ENCODE data around the gene DGKG. TPM values are rescaled to one million over a fixed set of nuclear protein-coding genes. Genes with fewer than 3 reads are reported as not detected.

DGKG gene
- total RNA-seq, 1 donor from 2014 or later, result 5.7 TPM

DNA sequence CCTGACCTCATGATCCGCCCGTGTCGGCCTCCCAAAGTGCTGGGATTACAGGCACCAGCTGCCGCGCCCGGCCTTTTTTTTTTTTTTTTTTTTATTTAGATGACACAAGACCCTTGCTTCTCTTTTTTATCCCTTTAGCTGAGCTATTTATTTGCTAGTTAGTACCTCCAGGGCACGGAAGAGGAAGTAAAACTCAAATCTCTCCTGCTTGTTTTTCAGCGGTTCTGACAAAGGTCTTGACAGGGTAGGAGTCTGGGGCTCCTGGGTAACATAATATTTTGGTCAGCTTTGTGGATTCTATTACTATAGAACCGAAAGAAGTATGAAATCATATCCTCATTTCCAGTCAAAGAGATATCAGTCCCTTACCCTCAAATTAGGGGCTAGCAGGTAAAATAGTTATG, 209.1 kb downstream of the DGKG start:
- DNase-seq (no peak), ATAC-seq (peak; percentile 70 to 84)
- no peaks in the 10 kb centered on the region for H3K27me3 ChIP-seq (ENCODE audit: low read depth)
- no peaks in the 10 kb centered on the region for H3K4me1 ChIP-seq
- no peaks in the 10 kb centered on the region for H3K36me3 ChIP-seq
- no peak overlapping the region for H3K4me3 ChIP-seq
- H3K9me3 ChIP-seq, result no peaks in the 10 kb centered on the region
- TF ChIP-seq, protein P1, sequence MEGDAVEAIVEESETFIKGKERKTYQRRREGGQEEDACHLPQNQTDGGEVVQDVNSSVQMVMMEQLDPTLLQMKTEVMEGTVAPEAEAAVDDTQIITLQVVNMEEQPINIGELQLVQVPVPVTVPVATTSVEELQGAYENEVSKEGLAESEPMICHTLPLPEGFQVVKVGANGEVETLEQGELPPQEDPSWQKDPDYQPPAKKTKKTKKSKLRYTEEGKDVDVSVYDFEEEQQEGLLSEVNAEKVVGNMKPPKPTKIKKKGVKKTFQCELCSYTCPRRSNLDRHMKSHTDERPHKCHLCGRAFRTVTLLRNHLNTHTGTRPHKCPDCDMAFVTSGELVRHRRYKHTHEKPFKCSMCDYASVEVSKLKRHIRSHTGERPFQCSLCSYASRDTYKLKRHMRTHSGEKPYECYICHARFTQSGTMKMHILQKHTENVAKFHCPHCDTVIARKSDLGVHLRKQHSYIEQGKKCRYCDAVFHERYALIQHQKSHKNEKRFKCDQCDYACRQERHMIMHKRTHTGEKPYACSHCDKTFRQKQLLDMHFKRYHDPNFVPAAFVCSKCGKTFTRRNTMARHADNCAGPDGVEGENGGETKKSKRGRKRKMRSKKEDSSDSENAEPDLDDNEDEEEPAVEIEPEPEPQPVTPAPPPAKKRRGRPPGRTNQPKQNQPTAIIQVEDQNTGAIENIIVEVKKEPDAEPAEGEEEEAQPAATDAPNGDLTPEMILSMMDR (IDR thresholded peaks at IDR 0.05), result no peak
- H3K27ac ChIP-seq, result no peak overlapping the region
- intact Hi-C loops (cut with DNase I), result no loop called here

DNA sequence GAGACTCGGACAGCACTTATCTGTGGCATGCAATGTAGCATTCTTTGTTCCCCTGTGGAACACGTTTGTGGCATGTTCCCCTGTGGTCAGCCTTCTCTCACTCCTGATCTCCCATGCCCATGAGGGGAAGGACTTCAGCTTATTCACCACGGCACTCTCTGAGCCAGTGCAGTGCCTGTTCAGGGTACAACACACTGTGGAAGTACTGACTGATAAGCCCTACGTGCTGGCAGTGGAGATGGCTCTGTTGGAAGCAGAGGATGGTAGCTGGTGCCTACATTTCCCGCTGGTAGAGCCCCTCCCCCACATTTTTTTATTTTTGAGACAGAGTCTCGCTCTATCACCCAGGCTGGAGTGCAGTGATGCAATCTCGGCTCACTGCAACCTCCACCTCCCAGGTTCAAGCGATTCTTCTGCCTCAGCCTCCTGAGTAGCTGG, 209.7 kb downstream of the DGKG start:
- no peaks in the 10 kb centered on the region for H3K4me1 ChIP-seq
- no peaks in the 10 kb centered on the region for H3K27me3 ChIP-seq (ENCODE audit: low read depth)
- ATAC-seq (peak; percentile 34 to 41), DNase-seq (no peak)
- H3K9me3 ChIP-seq, result no peaks in the 10 kb centered on the region
- no peak overlapping the region for H3K4me3 ChIP-seq
- H3K36me3 ChIP-seq, result no peaks in the 10 kb centered on the region
- intact Hi-C loops (cut with DNase I), result no loop called here
- H3K27ac ChIP-seq, result no peak overlapping the region
- TF ChIP-seq, protein P1 (IDR thresholded peaks at IDR 0.05), result no peak

DNA sequence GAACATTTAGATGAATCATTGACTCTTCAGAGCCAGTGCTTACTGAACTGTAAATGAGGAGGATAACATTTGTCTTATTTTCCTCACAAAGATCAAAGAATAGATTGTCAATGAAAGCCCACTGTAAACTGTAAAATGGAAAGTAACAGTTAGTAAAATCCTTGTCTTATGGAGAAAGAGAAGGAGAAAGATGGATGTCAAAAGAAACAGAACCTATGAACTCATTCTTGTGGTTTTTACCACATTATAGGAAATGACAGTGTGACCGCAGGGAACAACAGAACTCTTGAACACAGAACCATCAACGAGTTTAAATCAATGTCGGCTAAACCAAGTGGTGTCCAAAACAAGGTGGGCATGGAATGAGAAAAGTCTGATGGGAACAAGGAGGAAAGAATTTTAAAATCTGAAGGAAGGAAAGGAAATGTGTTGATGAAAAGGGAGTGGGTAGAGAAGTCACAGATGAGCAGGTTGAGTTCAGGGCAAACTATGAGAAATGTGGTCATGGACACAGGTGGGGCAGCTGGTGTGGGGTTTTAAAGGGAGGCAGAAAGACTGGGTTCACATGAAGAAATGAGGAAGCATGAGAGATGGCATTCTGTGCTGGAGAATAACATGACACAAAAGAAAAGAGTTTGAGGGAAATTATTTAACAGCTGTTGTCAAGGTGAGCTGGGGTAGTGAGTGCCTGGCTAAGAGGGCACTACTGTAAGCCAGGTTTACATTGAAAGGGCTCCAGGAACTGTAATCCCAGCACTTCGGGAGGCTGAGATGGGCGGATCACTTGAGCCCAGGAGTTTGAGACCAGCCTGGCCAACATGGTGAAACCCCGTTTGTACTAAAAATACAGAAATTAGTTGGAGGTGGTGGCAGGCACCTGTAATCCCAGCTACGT, 210.7 kb downstream of the DGKG start:
- H3K9me3 ChIP-seq, result no peaks in the 10 kb centered on the region
- no peaks in the 10 kb centered on the region for H3K36me3 ChIP-seq
- no peak overlapping the region for H3K27ac ChIP-seq
- no peaks in the 10 kb centered on the region for H3K27me3 ChIP-seq (ENCODE audit: low read depth)
- DNase-seq, result no peak
- no peaks in the 10 kb centered on the region for H3K4me1 ChIP-seq
- ATAC-seq, result peak in 1 of 2 donors; percentile 44
- intact Hi-C loops (cut with DNase I), result no loop called here
- TF ChIP-seq, protein P1 (IDR thresholded peaks at IDR 0.05), result no peak
- no peak overlapping the region for H3K4me3 ChIP-seq

DNA sequence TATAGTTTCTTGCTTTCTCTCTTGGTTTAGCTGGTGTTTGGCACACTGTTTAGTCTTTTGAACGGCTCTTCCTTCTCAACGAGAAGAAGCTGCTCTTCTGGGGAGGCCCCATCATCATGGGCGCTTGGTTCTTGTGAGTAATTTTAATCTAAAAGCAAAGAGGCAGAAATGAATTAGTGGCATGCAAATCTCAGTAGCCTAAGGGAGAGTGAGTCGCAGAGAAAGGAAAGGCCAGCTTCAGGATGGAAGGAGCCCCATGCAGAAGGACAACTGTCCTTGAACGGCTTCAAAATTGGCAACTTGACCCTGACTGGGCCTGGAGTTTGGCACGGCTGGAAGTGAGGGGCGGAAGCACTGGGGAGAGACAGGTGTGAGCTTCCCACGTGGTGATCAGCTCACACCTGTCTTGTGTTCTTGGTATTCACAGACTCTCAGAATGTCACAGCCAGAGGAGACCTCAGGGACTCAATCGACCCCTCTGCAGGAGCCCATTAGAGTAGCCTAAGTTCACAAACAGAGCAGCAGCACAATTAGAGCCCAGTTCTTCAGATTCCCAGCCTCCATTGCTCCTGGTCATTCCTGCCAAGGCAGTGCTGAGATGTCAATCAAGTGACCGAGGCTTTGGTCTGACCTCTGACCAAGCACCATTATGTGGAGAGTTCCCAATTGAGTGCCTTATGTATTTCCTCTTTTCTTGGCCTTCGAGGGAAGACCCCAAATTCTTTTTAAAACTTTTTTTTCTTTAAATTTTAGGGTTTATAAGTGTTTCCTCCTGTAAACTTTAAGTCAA, 211.8 kb downstream of the DGKG start:
- intact Hi-C loops (cut with DNase I), result no loop called here
- Histone ChIP-seq H3K27me3 (ENCODE audit: low read depth) (no peaks in the 10 kb centered on the region), H3K9me3 (no peaks in the 10 kb centered on the region), H3K27ac (no peak overlapping the region), H3K4me1 (no peaks in the 10 kb centered on the region), H3K4me3 (no peak overlapping the region), H3K36me3 (no peaks in the 10 kb centered on the region)
- TF ChIP-seq, protein P1 (IDR thresholded peaks at IDR 0.05), result no peak
- ATAC-seq (no peak), DNase-seq (no peak)

DNA sequence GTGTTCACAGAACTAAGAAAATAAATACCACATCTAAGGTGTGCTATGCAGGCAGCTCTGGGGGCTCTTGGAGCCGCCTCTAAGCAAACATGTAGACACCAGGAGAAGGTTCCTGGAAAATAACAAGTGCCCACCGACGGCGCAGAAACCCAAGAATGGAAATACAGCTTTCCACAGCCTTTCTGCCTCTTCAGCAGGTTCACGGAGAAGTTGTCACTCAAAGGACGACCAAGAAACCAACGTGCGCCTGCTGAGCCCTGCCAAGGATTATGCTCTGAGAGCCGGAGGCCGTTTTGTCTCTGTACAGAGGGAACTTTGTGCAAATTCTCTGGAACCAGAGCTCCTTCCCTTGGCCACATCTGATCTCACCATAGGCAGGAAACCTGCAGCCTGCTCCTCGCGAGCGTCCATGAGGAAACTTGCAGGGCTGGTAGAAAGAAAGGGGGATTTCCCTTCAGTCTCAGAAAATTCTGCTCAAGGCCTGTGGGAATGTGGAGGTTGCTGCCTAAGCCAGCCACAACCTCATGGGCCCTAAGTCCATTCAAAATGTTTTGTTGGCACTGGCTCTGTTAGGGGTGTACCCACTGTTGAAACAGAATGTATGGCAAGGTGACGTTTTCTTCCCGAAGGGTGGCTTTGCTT, 212.6 kb downstream of the DGKG start:
- Histone ChIP-seq H3K36me3 (no peaks in the 10 kb centered on the region), H3K4me1 (no peaks in the 10 kb centered on the region), H3K27ac (no peak overlapping the region), H3K9me3 (no peaks in the 10 kb centered on the region), H3K27me3 (ENCODE audit: low read depth) (no peaks in the 10 kb centered on the region), H3K4me3 (no peak overlapping the region)
- intact Hi-C loops (cut with DNase I), result no loop called here
- ATAC-seq (no peak), DNase-seq (no peak)
- TF ChIP-seq, protein P1 (IDR thresholded peaks at IDR 0.05), result no peak
